Heart left ventricle (tissue), 16 donors: ENCODE measurements around the gene CAMTA1. TPM values are rescaled to one million over a fixed set of nuclear protein-coding genes. Genes with fewer than 3 reads are reported as not detected.

ENCODE experiments used
- ATAC-seq, 4 donors: fragments of 200-7000 bp; cut with Tn5 transposase; one replicate each; pipeline ENCODE4 v1.9.1; 2020 to 2022; ENCODE audit warnings: moderate library complexity in 4 of 4, mild to moderate bottlenecking in 3 of 4, moderate number of reproducible peaks in 1 of 4
- DNase-seq, 5 donors: peaks; one replicate each; pipeline ENCODE4 v3.0.0-alpha.2; 2020
- H3K27ac ChIP-seq, 12 donors: fragments of 200-600 bp; sonication (generic) in 4 of 12; one replicate each; pipeline versions ENCODE4 v1.5.0 to v1.8.0; 2016 to 2022; ENCODE audit warnings: mild to moderate bottlenecking in 2 of 12
- H3K27me3 ChIP-seq, 9 donors: fragments of 200-600 bp; sonication (generic) in 2 of 9; one replicate each; pipeline versions ENCODE4 v1.5.1 to v1.8.0; 2016 to 2022; ENCODE audit warnings: mild to moderate bottlenecking in 3 of 9
- H3K36me3 ChIP-seq, 9 donors: fragments of 200-600 bp; sonication (generic) in 2 of 9; one replicate each; pipeline versions ENCODE4 v1.5.0 to v1.8.0; 2018 to 2022; ENCODE audit warnings: mild to moderate bottlenecking in 2 of 9
- H3K4me1 ChIP-seq, 12 donors: fragments of 200-600 bp; sonication (generic) in 4 of 12; one replicate each; pipeline versions ENCODE4 v1.5.0 to v1.8.0; 2016 to 2022; ENCODE audit warnings: mild to moderate bottlenecking in 3 of 12
- H3K4me3 ChIP-seq, 12 donors: fragments of 200-600 bp; sonication (generic) in 4 of 12; one replicate each; pipeline versions ENCODE4 v1.5.0 to v1.8.0; 2017 to 2022; ENCODE audit warnings: mild to moderate bottlenecking in 9 of 12, moderate library complexity in 4 of 12
- H3K9me3 ChIP-seq, 12 donors: fragments of 200-600 bp; sonication (generic) in 4 of 12; one replicate each; pipeline versions ENCODE4 v1.5.0 to v1.8.0; 2016 to 2022; ENCODE audit warnings: mild to moderate bottlenecking in 1 of 12
- POLR2A ChIP-seq, 2 donors: fragments of 450-650 bp; IDR thresholded peaks; one replicate each; pipeline ENCODE4 v1.6.1; 2017; ENCODE audit warnings: antibody characterized with exemption in 2 of 2, mild to moderate bottlenecking in 2 of 2, moderate library complexity in 2 of 2
- WGBS, 4 donors: extraction: QIAGEN DNeasy Blood & Tissue Kit in 2 of 4; methylation state at CpG; one replicate each; pipeline versions ENCODE4 v1.1.5 to v1.1.7; 2013 to 2018; 5-methylcytosine and 5-hydroxymethylcytosine counted together
- intact Hi-C, 10 donors: fragments of 100-400 bp; cut with DNase I; formaldehyde crosslinking; loops; one replicate each; pipeline versions ENCODE4 v1.11.1 to v1.14.2; 2022
- polyA plus RNA-seq, 2 donors: library from polyadenylated mRNA; stranded (reverse); fragments of 200-250 nt; gene quantifications; one replicate each; pipeline ENCODE4 v1.2.3, GENCODE V29; 2013
- total RNA-seq, 9 donors: library from RNA; depleted of rRNA in 2 of 9; stranded (reverse); fragments of >200 nt in 2 of 9; fragmentation: NEBNext Ultra II Directional in 3 of 9; extraction: Animal tissue kit (Norgen Biotek cat#: 25700) in 3 of 9; gene quantifications; one replicate each; pipeline versions ENCODE4 v1.1.0 to v1.2.4, GENCODE V29; 2016 to 2023
- TF ChIP-seq, protein P1 (sequence below), 12 donors: fragments of 200-600 bp; sonication (generic) in 4 of 12; IDR thresholded peaks; one replicate each; pipeline versions ENCODE4 v1.5.0 to v1.8.0; 2018 to 2022; ENCODE audit warnings: antibody characterized with exemption in 12 of 12, mild to moderate bottlenecking in 5 of 12
- donor health status: ischemic (EF 13 %, LVEDD 7.1; RV severe dilation, severe dysfunction).
- donor health status: healthy with polysubstance abuse.
- donor health status: DM: no; HTN: yes; CAD: no.
- donor health status: DM: no; HTN: no; CAD: no.
- donor health status: ischemic (EF 25% LVEDD 6.9; RV normal size, moderate dysfunction).
- donor health status: ischemic (EF 25% LVEDD 5.7; RV mildly dilated, moderate dysfunction).
- donor health status: healthy.
- donor health status: DM: yes; HTN: yes; CAD: no.
- donor health status: ischemic (EF 35%, LVEDD 5.7; RV mildly dilated, moderate dysfunction).
- donor health status: nonischemic (EF 11% LVEDD 7.7; RV severe dilation, severe dysfunction).
- donor health status: DM: yes; HTN: yes; CAD: no.
- donor health status: PGD.
- donor health status: ischemic (EF 29% LVEDD 5.4; RV normal size, mild dysfunction).
- donor health status: nonischemic (EF 23%, LVEDD 6.1; RV moderate dilation, normal function).

CAMTA1 gene
- total and polyA plus RNA-seq, 11 donors, result 114 to 303 (median 137) TPM

DNA sequence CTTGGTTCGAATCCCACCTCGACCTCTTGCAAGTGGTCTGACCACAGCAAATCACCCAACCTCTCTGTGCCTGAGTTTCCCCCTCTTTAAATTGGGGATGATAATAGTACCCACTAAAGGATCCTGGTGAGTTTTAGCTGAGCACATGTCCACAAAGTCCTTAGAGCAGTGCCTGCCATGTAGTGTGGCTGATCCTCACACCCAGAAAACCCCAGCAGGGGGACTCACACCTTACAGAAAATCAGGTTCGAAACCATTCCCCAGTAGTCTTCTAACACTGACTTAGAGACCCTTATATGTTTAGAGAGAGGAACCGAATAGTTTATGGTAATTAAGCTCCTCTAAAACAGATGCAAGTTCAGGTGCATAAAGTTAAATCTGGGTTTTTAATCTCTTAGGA is 89.0 kb downstream of the CAMTA1 start:
- ATAC-seq (no peak), DNase-seq (no peak)
- Histone ChIP-seq H3K36me3 (peaks cover 0 to 34% (median 21%) of the 10 kb centered on the region in 9 donors), H3K27ac (no peak overlapping the region), H3K4me3 (no peak overlapping the region), H3K27me3 (no peaks in the 10 kb centered on the region), H3K4me1 (peaks cover 0 to 14% (median 0%) of the 10 kb centered on the region in 12 donors), H3K9me3 (no peaks in the 10 kb centered on the region)
- 95 to 99% (median 96%) methylated on average over 4 of the region's 4 CpGs for WGBS, 4 donors
- TF ChIP-seq POLR2A (IDR thresholded peaks at IDR 0.05), result no peak
- TF ChIP-seq, protein P1, sequence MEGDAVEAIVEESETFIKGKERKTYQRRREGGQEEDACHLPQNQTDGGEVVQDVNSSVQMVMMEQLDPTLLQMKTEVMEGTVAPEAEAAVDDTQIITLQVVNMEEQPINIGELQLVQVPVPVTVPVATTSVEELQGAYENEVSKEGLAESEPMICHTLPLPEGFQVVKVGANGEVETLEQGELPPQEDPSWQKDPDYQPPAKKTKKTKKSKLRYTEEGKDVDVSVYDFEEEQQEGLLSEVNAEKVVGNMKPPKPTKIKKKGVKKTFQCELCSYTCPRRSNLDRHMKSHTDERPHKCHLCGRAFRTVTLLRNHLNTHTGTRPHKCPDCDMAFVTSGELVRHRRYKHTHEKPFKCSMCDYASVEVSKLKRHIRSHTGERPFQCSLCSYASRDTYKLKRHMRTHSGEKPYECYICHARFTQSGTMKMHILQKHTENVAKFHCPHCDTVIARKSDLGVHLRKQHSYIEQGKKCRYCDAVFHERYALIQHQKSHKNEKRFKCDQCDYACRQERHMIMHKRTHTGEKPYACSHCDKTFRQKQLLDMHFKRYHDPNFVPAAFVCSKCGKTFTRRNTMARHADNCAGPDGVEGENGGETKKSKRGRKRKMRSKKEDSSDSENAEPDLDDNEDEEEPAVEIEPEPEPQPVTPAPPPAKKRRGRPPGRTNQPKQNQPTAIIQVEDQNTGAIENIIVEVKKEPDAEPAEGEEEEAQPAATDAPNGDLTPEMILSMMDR (IDR thresholded peaks at IDR 0.05), result no peak
- intact Hi-C loops, result no loop called here

DNA sequence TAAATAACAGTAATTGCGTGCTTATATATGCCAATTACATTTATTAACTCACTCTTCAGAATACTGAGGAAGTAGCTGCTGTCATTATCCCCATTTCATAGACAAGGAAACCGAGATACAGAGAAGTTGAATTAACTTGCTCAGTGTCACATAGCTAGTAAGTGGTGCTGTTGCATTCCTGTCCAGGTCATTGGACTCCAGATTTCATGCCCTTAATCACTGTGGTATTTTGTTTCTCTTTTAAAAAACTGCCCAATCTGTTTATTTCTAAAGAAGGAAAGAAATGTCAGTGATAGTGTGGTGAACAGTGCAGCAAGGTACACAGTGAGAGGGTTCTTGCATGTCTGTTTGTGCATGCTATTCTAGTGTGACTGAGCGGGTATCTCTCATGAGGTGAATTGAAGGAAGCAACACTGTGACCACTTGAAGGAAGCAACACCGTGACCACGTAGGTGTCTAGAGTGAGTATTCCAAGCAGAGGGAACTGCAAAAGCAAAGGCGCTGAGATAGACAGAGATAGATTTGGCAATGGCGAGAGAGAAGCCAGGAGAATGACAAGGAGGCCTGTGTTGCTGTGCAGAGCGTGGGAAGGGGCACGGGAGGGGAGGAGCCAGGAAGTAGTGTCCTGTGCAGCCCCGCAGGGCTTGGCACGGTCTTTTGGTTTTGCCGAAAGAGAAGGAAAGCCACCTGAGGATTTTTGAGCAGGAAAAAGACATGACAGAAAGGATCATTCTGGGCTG is 95.9 kb downstream of the CAMTA1 start:
- Histone ChIP-seq H3K4me1 (peaks cover 0 to 2% (median 0%) of the 10 kb centered on the region in 12 donors), H3K9me3 (no peaks in the 10 kb centered on the region), H3K36me3 (peaks cover 0 to 16% (median 8%) of the 10 kb centered on the region in 9 donors), H3K27me3 (no peaks in the 10 kb centered on the region), H3K4me3 (no peak overlapping the region), H3K27ac (no peak overlapping the region)
- WGBS, 4 donors, result 85 to 91% (median 88%) methylated on average over 12 of the region's 12 CpGs
- ATAC-seq (no peak), DNase-seq (no peak)
- intact Hi-C loops, result loop anchor here in 2 of 10 donors (5.0 to 10.0 kb wide), 2 partner anchors 79 to 86 kb away; no protein-coding TSS in a partner anchor
- TF ChIP-seq, protein P1 (IDR thresholded peaks at IDR 0.05), result no peak
- TF ChIP-seq POLR2A (IDR thresholded peaks at IDR 0.05), result no peak

DNA sequence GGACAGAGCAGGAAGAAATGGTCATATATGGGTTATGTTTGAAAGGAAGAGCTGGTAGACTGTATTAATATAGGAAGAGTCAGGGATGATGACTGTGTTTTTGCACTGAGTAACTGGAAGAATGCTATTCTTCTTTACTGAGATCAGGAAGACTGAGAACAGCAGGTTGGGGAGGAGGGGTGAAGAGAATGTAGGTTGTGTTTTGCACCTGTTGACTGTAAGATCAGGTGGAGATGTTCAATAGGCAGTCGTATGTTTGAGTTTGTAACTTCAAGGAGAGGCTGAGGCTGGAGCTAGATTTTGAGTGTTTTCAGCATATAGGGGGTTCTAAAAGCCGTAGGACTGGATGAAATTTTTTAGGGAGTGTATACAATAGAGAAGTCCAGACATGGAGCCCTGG is 97.2 kb downstream of the CAMTA1 start:
- peaks cover 0 to 16% (median 7%) of the 10 kb centered on the region in 9 donors for H3K36me3 ChIP-seq
- intact Hi-C loops, result loop anchor here in 2 of 10 donors (5.0 to 10.0 kb wide), 2 partner anchors 80 to 88 kb away; no protein-coding TSS in a partner anchor
- no peak overlapping the region for H3K4me3 ChIP-seq
- no peak for ATAC-seq
- TF ChIP-seq, protein P1 (IDR thresholded peaks at IDR 0.05), result no peak
- no peak for TF ChIP-seq POLR2A (IDR thresholded peaks at IDR 0.05)
- H3K27ac ChIP-seq, result no peak overlapping the region
- no peaks in the 10 kb centered on the region for H3K27me3 ChIP-seq
- H3K9me3 ChIP-seq, result no peaks in the 10 kb centered on the region
- WGBS, 4 donors, result 97 to 99% (median 97%) methylated on average over 2 of the region's 2 CpGs
- H3K4me1 ChIP-seq, result peaks cover 0 to 2% (median 0%) of the 10 kb centered on the region in 12 donors
- no peak for DNase-seq

DNA sequence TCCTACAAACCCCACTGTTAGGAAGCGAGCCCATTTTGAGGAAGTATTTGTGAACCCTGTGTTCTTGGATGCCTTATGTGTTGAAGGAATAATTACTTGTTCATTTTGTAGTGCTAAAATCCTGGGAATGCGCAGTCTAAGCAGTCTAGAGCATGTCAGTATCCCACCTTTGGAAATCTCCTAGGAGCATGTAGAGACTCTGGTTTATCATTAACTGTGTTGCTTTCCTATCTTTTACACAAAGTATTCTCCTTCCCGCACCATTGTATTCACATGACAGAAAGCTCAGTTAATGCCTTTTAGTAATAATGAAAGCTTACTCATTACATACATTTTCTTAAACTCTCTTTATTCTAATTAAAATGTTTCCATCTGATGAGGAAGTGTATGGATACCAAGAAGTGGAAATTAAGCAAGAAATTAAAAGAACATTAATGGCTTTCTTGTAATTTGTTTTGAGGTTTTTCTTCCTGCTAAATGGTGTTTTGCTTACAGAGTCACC is 99.4 kb downstream of the CAMTA1 start:
- no peak overlapping the region for H3K4me3 ChIP-seq
- H3K27me3 ChIP-seq, result no peaks in the 10 kb centered on the region
- TF ChIP-seq, protein P1 (IDR thresholded peaks at IDR 0.05), result no peak
- no peak for TF ChIP-seq POLR2A (IDR thresholded peaks at IDR 0.05)
- WGBS, 4 donors, result 96 to 99% (median 97%) methylated on average over 3 of the region's 3 CpGs
- H3K4me1 ChIP-seq, result peaks cover 0 to 5% (median 0%) of the 10 kb centered on the region in 12 donors
- intact Hi-C loops, result loop anchor here in 6 of 10 donors (5.0 to 10.0 kb wide), 6 partner anchors 82 to 162 kb away; no protein-coding TSS in a partner anchor
- H3K27ac ChIP-seq, result no peak overlapping the region
- H3K36me3 ChIP-seq, result peaks cover 0 to 12% (median 5%) of the 10 kb centered on the region in 9 donors
- H3K9me3 ChIP-seq, result no peaks in the 10 kb centered on the region
- DNase-seq (no peak), ATAC-seq (no peak)
